A673 (cell line): Measurements from ENCODE around the gene LKAAEAR1.

Source experiments
- CTCF ChIP-seq: fragments of 300-800, 200-600 bp; sonication (generic); conservative IDR thresholded peaks from 2 replicates; pipeline ENCODE4 v1.5.1; 2017; ENCODE audit warnings: low read depth, mild to moderate bottlenecking, antibody characterized with exemption, low read length, moderate library complexity, mixed read lengths
- EZH2 ChIP-seq: fragments of 200-600 bp; sonication (generic); IDR thresholded peaks from 2 replicates; pipeline ENCODE4 v1.6.1; 2017; ENCODE audit warnings: borderline replicate concordance, low read depth, mild to moderate bottlenecking, mixed read lengths, antibody characterized with exemption, low read length; ENCODE audit not compliant: poor library complexity, severe bottlenecking

- TF ChIP-seq CTCF (no peak), EZH2 (no peak)
Measured at GRCh38 chr20:64036346-64037198, 47.6 kb downstream of the LKAAEAR1 start.
